K562 (cell line): Measurements from ENCODE around the gene NVL. TPM values are rescaled to one million over a fixed set of nuclear protein-coding genes. Genes with fewer than 3 reads are reported as not detected.
A peak's percentile ranks its signal among the peaks of the same experiment; 100 is the strongest.

Experiments used
- ARNT ChIP-seq, 2 experiments: fragments of 450-650 bp; IDR thresholded peaks; 2 replicates each; pipeline ENCODE4 v1.6.1; 2016; ENCODE audit warnings: mild to moderate bottlenecking in 1 of 2
- ATF6 ChIP-seq: sonication (generic); formaldehyde crosslinking; IDR thresholded peaks from 2 replicates; pipeline ENCODE4 v1.4.0; 2020; ENCODE audit warnings: mild to moderate bottlenecking, missing genetic modification reagents
- BMI1 ChIP-seq: fragments of 150-350 bp; IDR thresholded peaks from 2 replicates; pipeline ENCODE4 v1.6.1; 2014; ENCODE audit warnings: low read length
- ELK3 ChIP-seq: fragments of 450-650 bp; formaldehyde crosslinking; IDR thresholded peaks from 2 replicates; pipeline ENCODE4 v1.4.0; 2020; ENCODE audit warnings: mild to moderate bottlenecking
- HNRNPH1 ChIP-seq: fragments of 200-400 bp; formaldehyde crosslinking; optimal IDR thresholded peaks from 2 replicates; pipeline ENCODE3; 2017; ENCODE audit warnings: low read depth, mild to moderate bottlenecking, low read length, moderate library complexity
- KDM1A ChIP-seq, 2 experiments: fragments of 450-650 bp; IDR thresholded peaks; 2 replicates each; pipeline ENCODE4 v1.6.1; 2016; ENCODE audit warnings: mild to moderate bottlenecking in 2 of 2
- MCM2 ChIP-seq: fragments of 450-650 bp; IDR thresholded peaks from 2 replicates; pipeline ENCODE4 v1.6.1; 2017; ENCODE audit warnings: low read depth, mild to moderate bottlenecking
- MYBL2 ChIP-seq, 2 experiments: fragments of 450-650 bp in 1 of 2; sonication (generic) in 1 of 2; formaldehyde crosslinking in 1 of 2; IDR thresholded peaks; 2 replicates each; pipeline versions ENCODE4 v1.6.1 to v1.8.1; 2017 to 2022; ENCODE audit warnings: borderline replicate concordance in 1 of 2, inconsistent platforms in 1 of 2, low read depth in 1 of 2, mild to moderate bottlenecking in 1 of 2, missing genetic modification reagents in 1 of 2, moderate library complexity in 1 of 2
- NCOA2 ChIP-seq, 2 experiments: fragments of 450-650 bp; IDR thresholded peaks; 2 replicates each; pipeline ENCODE4 v1.6.1; 2018; ENCODE audit warnings: mild to moderate bottlenecking in 2 of 2, moderate library complexity in 1 of 2; ENCODE audit not compliant: partially characterized antibody in 2 of 2
- PYGO2 ChIP-seq: fragments of 450-650 bp; IDR thresholded peaks from 2 replicates; pipeline ENCODE4 v1.6.1; 2016; ENCODE audit warnings: mild to moderate bottlenecking, missing genetic modification characterization, moderate library complexity, missing compliant biosample characterization
- TRIM28 ChIP-seq: fragments of 450-650 bp; IDR thresholded peaks from 2 replicates; pipeline ENCODE4 v1.6.1; 2017
- ZNF23 ChIP-seq: fragments of 250-450 bp; sonication (Bioruptor Pico); IDR thresholded peaks from 2 replicates; pipeline ENCODE4 v1.4.0; 2020; ENCODE audit warnings: mild to moderate bottlenecking
- polyA plus RNA-seq, 8 experiments: library from polyadenylated mRNA; depleted of rRNA in 4 of 8; stranded (reverse) in 5 of 8; unstranded in 3 of 8; fragments of >200 nt; fragmentation: Nextera tagmentation in 2 of 8; fragmentation: Illumina TruSeq in 1 of 8; extraction: Ambion mirVana in 2 of 8; extraction: Trizol in 1 of 8; gene quantifications; 2 replicates each; pipeline versions ENCODE4 v1.2.1 to v1.2.3, GENCODE V29; 2011 to 2014; ENCODE audit warnings: inconsistent platforms in 1 of 8, missing spikeins in 1 of 8
- total RNA-seq, 7 experiments: library from RNA; depleted of rRNA in 6 of 7; stranded (reverse); fragments of >200 nt in 6 of 7; fragmentation: Illumina TruSeq in 2 of 7; extraction: Trizol in 2 of 7; gene quantifications; 2 replicates each; pipeline versions ENCODE4 v1.2.1 to v1.2.3, GENCODE V29; 2011 to 2021; ENCODE audit warnings: low replicate concordance in 1 of 7
- TF ChIP-seq, protein P1 (sequence below): sonication (generic); formaldehyde crosslinking; IDR thresholded peaks from 2 replicates; pipeline ENCODE4 v1.8.0; 2022; ENCODE audit warnings: missing genetic modification reagents, mild to moderate bottlenecking, moderate library complexity, borderline replicate concordance
- TF ChIP-seq, protein P2 (sequence below): fragments of 450-650 bp; IDR thresholded peaks from 2 replicates; pipeline ENCODE4 v1.6.1; 2017; ENCODE audit warnings: mild to moderate bottlenecking, moderate library complexity
- TF ChIP-seq, protein P3 (sequence below): fragments of 450-650 bp; formaldehyde crosslinking; IDR thresholded peaks from 2 replicates; pipeline ENCODE4 v1.4.0; 2022; ENCODE audit warnings: missing genetic modification characterization
- TF ChIP-seq, protein P4 (sequence below): sonication (generic); formaldehyde crosslinking; IDR thresholded peaks from 2 replicates; pipeline ENCODE4 v1.8.1; 2023; ENCODE audit warnings: mild to moderate bottlenecking, missing genetic modification reagents

The NVL gene
- total and polyA plus RNA-seq, 9 of the 15 experiments (the other 6 are each of a cell fraction or from before 2014, with no cell fraction given): 32.5 to 86.6 (median 62.9) TPM

GRCh38 chr1:224203243-224204016 is 126.5 kb downstream of the NVL start (continued):
- TF ChIP-seq MYBL2 (IDR thresholded peaks at IDR 0.05; ENCODE audit: low read depth): no peak
- no peak for TF ChIP-seq MYBL2 (CRISPR knock-in tag; IDR thresholded peaks at IDR 0.05; ENCODE audit: borderline replicate concordance)
- no peak for TF ChIP-seq TRIM28
- TF ChIP-seq, protein P1, sequence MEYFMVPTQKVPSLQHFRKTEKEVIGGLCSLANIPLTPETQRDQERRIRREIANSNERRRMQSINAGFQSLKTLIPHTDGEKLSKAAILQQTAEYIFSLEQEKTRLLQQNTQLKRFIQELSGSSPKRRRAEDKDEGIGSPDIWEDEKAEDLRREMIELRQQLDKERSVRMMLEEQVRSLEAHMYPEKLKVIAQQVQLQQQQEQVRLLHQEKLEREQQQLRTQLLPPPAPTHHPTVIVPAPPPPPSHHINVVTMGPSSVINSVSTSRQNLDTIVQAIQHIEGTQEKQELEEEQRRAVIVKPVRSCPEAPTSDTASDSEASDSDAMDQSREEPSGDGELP (CRISPR knock-in tag): peak; percentile 19; the same call in 1 of the 2 replicates
- TF ChIP-seq ATF6: no peak
- TF ChIP-seq BMI1: no peak
- TF ChIP-seq KDM1A (IDR thresholded peaks at IDR 0.05): no peak
- no peak for TF ChIP-seq HNRNPH1
- TF ChIP-seq, protein P2, sequence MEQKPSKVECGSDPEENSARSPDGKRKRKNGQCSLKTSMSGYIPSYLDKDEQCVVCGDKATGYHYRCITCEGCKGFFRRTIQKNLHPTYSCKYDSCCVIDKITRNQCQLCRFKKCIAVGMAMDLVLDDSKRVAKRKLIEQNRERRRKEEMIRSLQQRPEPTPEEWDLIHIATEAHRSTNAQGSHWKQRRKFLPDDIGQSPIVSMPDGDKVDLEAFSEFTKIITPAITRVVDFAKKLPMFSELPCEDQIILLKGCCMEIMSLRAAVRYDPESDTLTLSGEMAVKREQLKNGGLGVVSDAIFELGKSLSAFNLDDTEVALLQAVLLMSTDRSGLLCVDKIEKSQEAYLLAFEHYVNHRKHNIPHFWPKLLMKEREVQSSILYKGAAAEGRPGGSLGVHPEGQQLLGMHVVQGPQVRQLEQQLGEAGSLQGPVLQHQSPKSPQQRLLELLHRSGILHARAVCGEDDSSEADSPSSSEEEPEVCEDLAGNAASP: no peak
- no peak for TF ChIP-seq ZNF23 (CRISPR knock-in tag)
- TF ChIP-seq, protein P3, sequence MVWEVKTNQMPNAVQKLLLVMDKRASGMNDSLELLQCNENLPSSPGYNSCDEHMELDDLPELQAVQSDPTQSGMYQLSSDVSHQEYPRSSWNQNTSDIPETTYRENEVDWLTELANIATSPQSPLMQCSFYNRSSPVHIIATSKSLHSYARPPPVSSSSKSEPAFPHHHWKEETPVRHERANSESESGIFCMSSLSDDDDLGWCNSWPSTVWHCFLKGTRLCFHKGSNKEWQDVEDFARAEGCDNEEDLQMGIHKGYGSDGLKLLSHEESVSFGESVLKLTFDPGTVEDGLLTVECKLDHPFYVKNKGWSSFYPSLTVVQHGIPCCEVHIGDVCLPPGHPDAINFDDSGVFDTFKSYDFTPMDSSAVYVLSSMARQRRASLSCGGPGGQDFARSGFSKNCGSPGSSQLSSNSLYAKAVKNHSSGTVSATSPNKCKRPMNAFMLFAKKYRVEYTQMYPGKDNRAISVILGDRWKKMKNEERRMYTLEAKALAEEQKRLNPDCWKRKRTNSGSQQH (CRISPR knock-in tag): no peak
- no peak for TF ChIP-seq PYGO2
- TF ChIP-seq NCOA2 (IDR thresholded peaks at IDR 0.05; ENCODE audit: partially characterized antibody in 2 of 2): no peak
- TF ChIP-seq ELK3 (CRISPR knock-in tag): no peak
- no peak for TF ChIP-seq ARNT (IDR thresholded peaks at IDR 0.05)
- TF ChIP-seq, protein P4, sequence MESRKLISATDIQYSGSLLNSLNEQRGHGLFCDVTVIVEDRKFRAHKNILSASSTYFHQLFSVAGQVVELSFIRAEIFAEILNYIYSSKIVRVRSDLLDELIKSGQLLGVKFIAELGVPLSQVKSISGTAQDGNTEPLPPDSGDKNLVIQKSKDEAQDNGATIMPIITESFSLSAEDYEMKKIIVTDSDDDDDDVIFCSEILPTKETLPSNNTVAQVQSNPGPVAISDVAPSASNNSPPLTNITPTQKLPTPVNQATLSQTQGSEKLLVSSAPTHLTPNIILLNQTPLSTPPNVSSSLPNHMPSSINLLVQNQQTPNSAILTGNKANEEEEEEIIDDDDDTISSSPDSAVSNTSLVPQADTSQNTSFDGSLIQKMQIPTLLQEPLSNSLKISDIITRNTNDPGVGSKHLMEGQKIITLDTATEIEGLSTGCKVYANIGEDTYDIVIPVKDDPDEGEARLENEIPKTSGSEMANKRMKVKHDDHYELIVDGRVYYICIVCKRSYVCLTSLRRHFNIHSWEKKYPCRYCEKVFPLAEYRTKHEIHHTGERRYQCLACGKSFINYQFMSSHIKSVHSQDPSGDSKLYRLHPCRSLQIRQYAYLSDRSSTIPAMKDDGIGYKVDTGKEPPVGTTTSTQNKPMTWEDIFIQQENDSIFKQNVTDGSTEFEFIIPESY (CRISPR knock-in tag): no peak
- TF ChIP-seq MCM2: no peak
- TF ChIP-seq, all 486 proteins: peak for 4
